ENCODE data around the gene ALB.

- TF ChIP-seq CTCF (IDR thresholded peaks at IDR 0.05; ENCODE audit: insufficient read depth, low read length) (no peak), POLR2AphosphoS5 (IDR thresholded peaks at IDR 0.05; ENCODE audit: low read depth) (no peak), REST (IDR thresholded peaks at IDR 0.05; ENCODE audit: insufficient replicate concordance, low read depth) (peak; percentile 90), GABPA (IDR thresholded peaks at IDR 0.05; ENCODE audit: low read depth) (no peak)
These were observed 13.9 kb downstream of the ALB start for GRCh38 chr4:73417973-73418372.

Data from HL-60 (cell line).